ENCODE measurements around the gene EFHD2. TPM values are rescaled to one million over a fixed set of nuclear protein-coding genes. Genes with fewer than 3 reads are reported as not detected.

Gene EFHD2
- total RNA-seq, 4 donors from 2014 or later, result 38.9 to 55.7 (median 43.5) TPM

DNA sequence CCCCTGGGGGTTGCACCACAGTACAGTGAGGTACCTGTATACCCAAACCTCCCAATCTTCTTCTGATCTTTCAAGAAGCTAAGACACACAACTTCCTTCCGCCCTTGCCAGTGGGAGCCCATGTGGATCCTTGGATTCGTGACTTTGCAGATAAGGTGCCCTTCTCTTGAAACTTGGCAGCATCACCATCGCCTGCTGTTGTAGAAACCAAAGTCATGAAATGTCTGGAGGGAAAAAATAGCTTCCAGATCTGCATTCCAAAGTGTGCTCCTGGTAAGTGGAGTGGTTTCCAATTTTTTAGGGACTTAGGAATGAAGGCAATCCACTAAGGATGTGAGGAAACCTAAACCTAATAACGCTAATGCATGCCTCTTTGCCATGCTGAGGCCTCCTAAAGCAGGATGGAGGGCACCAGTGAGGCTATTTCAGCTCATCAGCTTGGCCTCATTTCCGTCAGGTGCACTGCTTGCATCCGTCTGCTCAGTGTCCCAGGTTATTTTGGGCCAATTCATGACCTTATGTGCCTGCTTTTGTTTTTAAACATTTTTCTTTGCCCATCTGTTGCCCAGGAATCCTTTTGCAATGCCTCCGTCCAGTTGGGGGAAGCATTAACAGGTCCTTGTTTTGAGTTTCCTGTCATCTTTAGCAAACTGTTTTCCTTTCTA lies 8.2 kb upstream of the EFHD2 start:
- intact Hi-C loops (cut with DNase I; ENCODE audit: low total_unique reads), result no loop called here
- 62 to 68% methylated on average over 7 of the region's 7 CpGs for WGBS, 2 donors
- no peak overlapping the region for H3K4me3 ChIP-seq (ENCODE audit: low read depth, poor library complexity, severe bottlenecking)
- no peak for DNase-seq (ENCODE audit: low spot score in 2 of 2)
- TF ChIP-seq, protein P1, sequence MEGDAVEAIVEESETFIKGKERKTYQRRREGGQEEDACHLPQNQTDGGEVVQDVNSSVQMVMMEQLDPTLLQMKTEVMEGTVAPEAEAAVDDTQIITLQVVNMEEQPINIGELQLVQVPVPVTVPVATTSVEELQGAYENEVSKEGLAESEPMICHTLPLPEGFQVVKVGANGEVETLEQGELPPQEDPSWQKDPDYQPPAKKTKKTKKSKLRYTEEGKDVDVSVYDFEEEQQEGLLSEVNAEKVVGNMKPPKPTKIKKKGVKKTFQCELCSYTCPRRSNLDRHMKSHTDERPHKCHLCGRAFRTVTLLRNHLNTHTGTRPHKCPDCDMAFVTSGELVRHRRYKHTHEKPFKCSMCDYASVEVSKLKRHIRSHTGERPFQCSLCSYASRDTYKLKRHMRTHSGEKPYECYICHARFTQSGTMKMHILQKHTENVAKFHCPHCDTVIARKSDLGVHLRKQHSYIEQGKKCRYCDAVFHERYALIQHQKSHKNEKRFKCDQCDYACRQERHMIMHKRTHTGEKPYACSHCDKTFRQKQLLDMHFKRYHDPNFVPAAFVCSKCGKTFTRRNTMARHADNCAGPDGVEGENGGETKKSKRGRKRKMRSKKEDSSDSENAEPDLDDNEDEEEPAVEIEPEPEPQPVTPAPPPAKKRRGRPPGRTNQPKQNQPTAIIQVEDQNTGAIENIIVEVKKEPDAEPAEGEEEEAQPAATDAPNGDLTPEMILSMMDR (IDR thresholded peaks at IDR 0.05), result no peak
- no peak for TF ChIP-seq POLR2A (IDR thresholded peaks at IDR 0.05)

- DNase-seq (ENCODE audit: low spot score in 2 of 2), result no peak
- TF ChIP-seq, protein P1 (IDR thresholded peaks at IDR 0.05), result no peak
- no peak for TF ChIP-seq POLR2A (IDR thresholded peaks at IDR 0.05)
- intact Hi-C loops (cut with DNase I; ENCODE audit: low total_unique reads), result no loop called here
- H3K4me3 ChIP-seq (ENCODE audit: low read depth, poor library complexity, severe bottlenecking), result no peak overlapping the region
- 97 to 98% methylated on average over 5 of the region's 5 CpGs for WGBS, 2 donors
These were observed 6.8 kb upstream of the EFHD2 start for GRCh38 chr1:15402809-15403450.

DNA sequence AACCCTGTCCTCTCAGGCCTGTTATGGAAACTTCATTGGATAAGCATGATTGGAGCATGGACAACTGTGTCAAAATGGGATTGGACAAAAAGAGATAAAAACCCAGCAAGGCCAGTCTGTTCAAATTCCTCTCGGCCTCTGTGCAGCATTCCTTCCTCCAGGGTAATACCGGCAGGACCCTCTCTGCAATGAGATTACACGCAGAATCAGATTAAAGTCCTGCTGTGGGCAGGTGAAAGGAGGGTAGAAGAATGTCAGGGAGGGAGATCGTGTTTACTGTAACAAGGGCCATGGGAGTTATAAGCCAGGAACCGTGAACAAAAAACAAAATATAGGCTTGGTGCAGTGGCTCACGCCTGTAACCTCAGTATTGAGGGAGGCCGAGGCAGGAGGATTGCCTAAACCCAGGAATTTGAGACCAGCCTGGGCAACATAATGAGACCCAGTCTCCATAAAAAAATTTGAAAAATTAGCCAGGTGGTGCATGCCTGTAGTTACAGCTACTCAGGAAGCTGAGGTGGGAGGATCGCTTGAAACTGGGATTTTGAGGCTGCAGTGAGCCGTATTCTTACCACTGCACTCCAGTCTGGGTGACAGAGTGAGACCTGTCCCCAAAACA lies 5.6 kb upstream of the EFHD2 start:
- TF ChIP-seq POLR2A (IDR thresholded peaks at IDR 0.05), result no peak
- TF ChIP-seq, protein P1 (IDR thresholded peaks at IDR 0.05), result no peak
- 95 to 96% methylated on average over 9 of the region's 9 CpGs for WGBS, 2 donors
- intact Hi-C loops (cut with DNase I; ENCODE audit: low total_unique reads), result no loop called here
- no peak for DNase-seq (ENCODE audit: low spot score in 2 of 2)
- H3K4me3 ChIP-seq (ENCODE audit: low read depth, poor library complexity, severe bottlenecking), result no peak overlapping the region

DNA sequence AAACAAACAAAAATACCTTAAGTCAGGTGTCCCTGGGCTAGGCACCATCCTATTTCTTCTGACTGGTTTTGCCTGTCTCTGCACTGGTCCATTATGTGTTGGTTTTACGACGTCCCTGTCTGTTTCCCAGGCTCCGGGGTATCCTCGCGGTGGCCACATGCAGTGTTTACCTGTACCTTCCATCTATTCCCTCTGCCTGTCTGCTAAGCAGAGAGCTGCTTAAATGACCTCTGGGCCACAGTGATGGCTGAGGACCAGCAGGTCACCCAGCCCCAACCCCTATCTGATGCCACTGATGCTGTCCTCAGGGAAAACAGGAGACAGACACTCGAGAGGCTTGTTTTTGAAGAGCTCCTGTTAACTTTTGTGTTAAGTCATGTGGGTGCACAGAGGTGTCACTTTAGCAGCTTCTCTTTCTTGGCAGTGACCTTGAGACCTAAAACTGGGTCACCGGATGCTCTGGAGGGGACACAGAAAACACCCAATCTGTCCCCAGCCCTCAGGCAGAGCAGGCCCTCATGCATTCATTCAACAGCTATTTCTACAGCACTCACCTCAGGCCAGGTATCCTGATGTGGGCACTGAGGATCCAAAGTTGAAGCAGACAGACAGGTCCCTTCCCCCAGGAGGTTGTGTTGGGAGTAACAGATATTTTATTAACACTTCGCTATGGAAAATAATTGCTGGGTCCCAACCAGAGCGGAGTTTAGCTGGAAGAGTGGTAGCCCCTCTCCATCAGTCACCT lies 4.4 kb upstream of the EFHD2 start:
- intact Hi-C loops (cut with DNase I; ENCODE audit: low total_unique reads), result no loop called here
- H3K4me3 ChIP-seq (ENCODE audit: low read depth, poor library complexity, severe bottlenecking), result no peak overlapping the region
- no peak for DNase-seq (ENCODE audit: low spot score in 2 of 2)
- WGBS, 2 donors, result 89 to 92% methylated on average over 9 of the region's 9 CpGs
- TF ChIP-seq POLR2A (IDR thresholded peaks at IDR 0.05), result no peak
- TF ChIP-seq, protein P1 (IDR thresholded peaks at IDR 0.05), result no peak

GRCh38 chr1:15406614-15407559 lies 2.8 kb upstream of the EFHD2 start:
- WGBS, 2 donors, result 44 to 52% methylated on average over 11 of the region's 11 CpGs
- no peak overlapping the region for H3K4me3 ChIP-seq (ENCODE audit: low read depth, poor library complexity, severe bottlenecking)
- intact Hi-C loops (cut with DNase I; ENCODE audit: low total_unique reads), result no loop called here
- peak; percentile 64 to 94 for DNase-seq (ENCODE audit: low spot score in 2 of 2)
- TF ChIP-seq POLR2A (IDR thresholded peaks at IDR 0.05), result no peak
- TF ChIP-seq, protein P1 (IDR thresholded peaks at IDR 0.05), result no peak
